DOHH2 (cell line): ENCODE data around the gene HOXB1.

Source experiments
- CTCF ChIP-seq: fragments of 200-600 bp; sonication (generic); IDR thresholded peaks from one replicate; pipeline ENCODE4 v1.5.1; 2014; ENCODE audit warnings: antibody characterized with exemption, mild to moderate bottlenecking, low read depth, low read length; ENCODE audit not compliant: poor library complexity, severe bottlenecking
- EZH2phosphoT487 ChIP-seq: fragments of 200-600 bp; sonication (generic); IDR thresholded peaks from 2 replicates; pipeline ENCODE4 v1.6.1; 2017; ENCODE audit warnings: borderline replicate concordance, mild to moderate bottlenecking, antibody characterized with exemption, low read length, moderate library complexity, mixed read lengths

DNA sequence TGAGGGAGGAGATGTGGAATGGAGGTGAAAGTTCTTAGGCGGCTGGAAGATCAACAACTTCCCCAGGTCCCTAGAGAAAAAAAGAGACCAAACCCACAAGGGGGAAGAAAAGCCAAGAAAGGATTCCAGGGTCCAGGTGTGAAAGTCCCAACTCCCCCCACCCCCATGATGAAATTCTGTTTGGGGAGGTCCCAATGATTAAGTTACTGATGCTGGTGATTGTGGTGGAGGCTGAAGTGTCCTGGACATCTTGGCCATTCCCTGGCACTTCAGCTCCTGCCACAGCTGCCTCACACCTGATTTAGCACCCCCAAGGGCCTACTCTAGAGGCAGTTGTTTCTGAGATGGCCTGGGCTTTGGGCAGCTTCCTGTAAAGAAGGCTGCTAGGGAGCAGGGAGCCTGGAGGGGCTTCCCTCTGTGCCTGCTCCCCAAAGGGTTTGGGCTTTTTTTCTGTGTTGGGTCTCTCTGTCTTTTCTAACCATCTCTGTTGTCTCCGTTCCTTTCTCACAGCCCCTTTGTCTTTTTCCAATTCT is 34.3 kb upstream of the HOXB1 start:
- TF ChIP-seq CTCF = no peak
- TF ChIP-seq EZH2phosphoT487 = no peak
